A549 treated with DMSO at 1 μM for 4 hours (cell line): ENCODE results near the gene DSG2. TPM values are rescaled to one million over a fixed set of nuclear protein-coding genes. Genes with fewer than 3 reads are reported as not detected.

Experiments used
- total RNA-seq: library from RNA; stranded (reverse); fragments of 200-300 nt; extraction: Qiagen RNA extraction; gene quantifications from 5 replicates; pipeline ENCODE4 v1.2.3, GENCODE V29; 2022; ENCODE audit warnings: low read depth

Gene DSG2
- total RNA-seq = 48.7 to 82.8 TPM (median 68.1 TPM) in 5 replicates

GRCh38 chr18:31497836-31498573, at the start of gene DSG2:
DSG2 (plus strand) TSS chr18:31498177; CDS start chr18:31498252, 75 bp downstream.

GRCh38 chr18:31591628-31592027, 93.7 kb downstream of the DSG2 start, which contains the start of gene TTR:
TTR (plus strand) TSS chr18:31591877; CDS start chr18:31591903, 26 bp downstream.

Other genes starting within 250 kb of the DSG2 start
- not detected in 5 replicates for gene DSG1, start 180.0 kb upstream of the DSG2 start, total RNA-seq
- gene DSG4, start 121.4 kb upstream of the DSG2 start, total RNA-seq = 0.02 TPM in 1 of 5 replicates, not detected in the others
- 0.01 to 0.02 TPM in 2 of 5 replicates, not detected in the others for gene DSG3, start 50.4 kb upstream of the DSG2 start, total RNA-seq
- gene TTR, start 93.7 kb downstream of the DSG2 start, total RNA-seq = 0.16 to 0.41 TPM in 2 of 5 replicates, not detected in the others
- gene B4GALT6, start 186.4 kb downstream of the DSG2 start, total RNA-seq = 7.2 to 9.8 TPM (median 9.5 TPM) in 5 replicates